Measurements from ENCODE around the gene IL31RA. TPM values are rescaled to one million over a fixed set of nuclear protein-coding genes. Genes with fewer than 3 reads are reported as not detected.
A peak's percentile ranks its signal among the peaks of the same experiment; 100 is the strongest.

IL31RA gene
- total RNA-seq, 4 donors from 2014 or later = 0.07 TPM; not detected in 3

DNA sequence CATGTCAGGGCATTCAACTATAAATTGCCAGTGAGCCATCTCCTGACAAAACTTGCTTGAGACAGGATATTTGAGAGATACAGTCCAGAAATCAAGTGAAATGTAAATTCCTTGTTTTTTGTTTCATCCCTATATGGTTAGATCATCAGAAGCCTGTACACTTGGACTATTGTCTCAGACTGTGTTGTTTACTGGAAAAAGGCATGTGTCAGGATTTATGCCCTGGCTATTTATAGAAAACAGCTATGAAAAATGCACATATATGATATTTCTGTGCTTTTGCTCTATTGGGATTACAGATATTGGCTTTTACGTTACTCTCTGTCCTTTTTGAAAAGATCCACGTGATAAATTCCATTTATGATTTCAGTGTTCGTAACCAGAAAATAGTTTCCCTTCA, 44.2 kb downstream of the IL31RA start:
- TF ChIP-seq, protein P1, sequence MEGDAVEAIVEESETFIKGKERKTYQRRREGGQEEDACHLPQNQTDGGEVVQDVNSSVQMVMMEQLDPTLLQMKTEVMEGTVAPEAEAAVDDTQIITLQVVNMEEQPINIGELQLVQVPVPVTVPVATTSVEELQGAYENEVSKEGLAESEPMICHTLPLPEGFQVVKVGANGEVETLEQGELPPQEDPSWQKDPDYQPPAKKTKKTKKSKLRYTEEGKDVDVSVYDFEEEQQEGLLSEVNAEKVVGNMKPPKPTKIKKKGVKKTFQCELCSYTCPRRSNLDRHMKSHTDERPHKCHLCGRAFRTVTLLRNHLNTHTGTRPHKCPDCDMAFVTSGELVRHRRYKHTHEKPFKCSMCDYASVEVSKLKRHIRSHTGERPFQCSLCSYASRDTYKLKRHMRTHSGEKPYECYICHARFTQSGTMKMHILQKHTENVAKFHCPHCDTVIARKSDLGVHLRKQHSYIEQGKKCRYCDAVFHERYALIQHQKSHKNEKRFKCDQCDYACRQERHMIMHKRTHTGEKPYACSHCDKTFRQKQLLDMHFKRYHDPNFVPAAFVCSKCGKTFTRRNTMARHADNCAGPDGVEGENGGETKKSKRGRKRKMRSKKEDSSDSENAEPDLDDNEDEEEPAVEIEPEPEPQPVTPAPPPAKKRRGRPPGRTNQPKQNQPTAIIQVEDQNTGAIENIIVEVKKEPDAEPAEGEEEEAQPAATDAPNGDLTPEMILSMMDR (IDR thresholded peaks at IDR 0.05) = no peak
- TF ChIP-seq POLR2A (IDR thresholded peaks at IDR 0.05) = no peak
- no peaks in the 10 kb centered on the region for H3K9me3 ChIP-seq
- H3K27ac ChIP-seq = no peak overlapping the region
- DNase-seq = no peak
- H3K4me1 ChIP-seq = no peaks in the 10 kb centered on the region
- intact Hi-C loops (cut with DNase I; ENCODE audit: low total_unique reads) = no loop called here
- H3K27me3 ChIP-seq = no peaks in the 10 kb centered on the region
- no peak overlapping the region for H3K4me3 ChIP-seq
- H3K36me3 ChIP-seq = no peaks in the 10 kb centered on the region

DNA sequence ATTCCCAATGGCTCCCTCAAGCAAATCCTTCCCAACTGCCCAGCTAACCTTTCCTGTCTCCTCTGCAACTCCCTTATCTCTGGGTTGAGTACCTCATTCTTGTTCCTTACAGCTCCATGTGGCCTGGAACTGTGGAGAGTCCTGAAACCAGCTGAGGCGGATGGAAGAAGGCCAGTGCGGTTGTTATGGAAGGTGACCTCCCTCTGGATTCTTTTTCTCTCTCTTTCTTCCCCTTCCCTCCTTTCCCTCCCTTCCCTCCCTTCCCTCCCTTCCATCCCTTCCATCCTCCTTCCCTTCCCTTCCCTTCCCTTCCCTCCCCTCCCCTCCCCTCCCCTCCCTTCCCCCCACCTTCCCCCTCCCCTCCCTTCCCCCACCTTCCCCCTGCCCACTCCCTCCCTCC, 45.1 kb downstream of the IL31RA start:
- no peaks in the 10 kb centered on the region for H3K4me1 ChIP-seq
- H3K4me3 ChIP-seq = no peak overlapping the region
- H3K27ac ChIP-seq = no peak overlapping the region
- H3K27me3 ChIP-seq = no peaks in the 10 kb centered on the region
- no peaks in the 10 kb centered on the region for H3K9me3 ChIP-seq
- TF ChIP-seq, protein P1 (IDR thresholded peaks at IDR 0.05) = no peak
- no peak for TF ChIP-seq POLR2A (IDR thresholded peaks at IDR 0.05)
- intact Hi-C loops (cut with DNase I; ENCODE audit: low total_unique reads) = no loop called here
- DNase-seq = no peak
- H3K36me3 ChIP-seq = no peaks in the 10 kb centered on the region

DNA sequence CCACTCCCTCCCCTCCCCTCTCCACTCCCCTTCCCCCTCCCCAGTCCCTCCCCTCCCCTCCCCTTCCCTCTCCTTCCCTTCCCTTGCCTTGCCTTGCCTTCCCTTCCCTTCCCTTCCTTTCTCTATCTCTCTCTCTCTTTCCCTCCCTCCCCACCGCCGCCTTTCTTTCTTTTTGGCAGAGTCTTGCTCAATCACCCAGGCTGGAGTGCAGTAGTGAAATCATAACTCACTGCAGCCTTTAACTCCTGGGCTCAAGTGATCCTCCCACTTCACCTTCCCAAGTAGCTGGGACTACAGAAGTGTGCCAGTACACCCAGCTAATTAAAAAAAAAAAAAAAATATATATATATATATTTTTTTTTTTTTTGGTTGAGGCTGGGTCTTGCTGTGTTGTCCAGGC, 45.5 kb downstream of the IL31RA start:
- Histone ChIP-seq H3K27me3 (no peaks in the 10 kb centered on the region), H3K4me3 (no peak overlapping the region), H3K36me3 (no peaks in the 10 kb centered on the region), H3K4me1 (no peaks in the 10 kb centered on the region), H3K9me3 (no peaks in the 10 kb centered on the region), H3K27ac (no peak overlapping the region)
- TF ChIP-seq, protein P1 (IDR thresholded peaks at IDR 0.05) = no peak
- TF ChIP-seq POLR2A (IDR thresholded peaks at IDR 0.05) = no peak
- intact Hi-C loops (cut with DNase I; ENCODE audit: low total_unique reads) = no loop called here
- DNase-seq = no peak

DNA sequence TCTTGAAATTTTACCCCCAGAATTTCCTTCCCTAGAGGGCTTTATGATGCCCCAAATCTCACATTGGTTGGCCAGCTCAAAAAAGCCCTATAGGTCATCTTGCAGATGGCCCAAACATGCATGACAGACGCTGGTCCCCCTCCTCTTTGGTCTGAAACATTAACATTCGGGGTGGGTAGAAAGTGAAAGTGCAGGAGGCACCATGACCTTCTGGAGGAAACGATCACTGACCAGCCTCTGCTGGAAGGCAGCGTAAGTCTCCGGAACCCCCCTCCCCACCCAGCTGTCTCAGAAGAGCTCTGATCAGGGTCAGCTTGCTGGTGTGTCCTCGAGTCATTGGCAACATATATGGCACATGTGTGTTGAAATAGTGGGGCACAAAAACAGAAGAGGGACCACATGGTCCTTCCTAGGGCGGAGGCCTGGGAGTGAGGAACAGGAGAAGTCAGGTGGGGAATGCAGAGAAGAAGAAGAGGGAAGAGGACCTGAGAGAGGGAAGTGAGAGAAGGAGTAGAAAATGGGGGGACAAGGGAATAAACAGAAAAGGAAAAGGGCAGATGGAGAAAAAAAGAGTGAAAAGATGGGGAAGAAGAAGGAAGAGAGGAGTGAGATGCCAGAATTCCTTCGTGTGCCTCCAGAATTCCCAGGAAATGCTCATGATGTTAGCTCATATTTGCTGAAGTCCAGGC, 46.2 kb downstream of the IL31RA start:
- TF ChIP-seq, protein P1 (IDR thresholded peaks at IDR 0.05) = no peak
- TF ChIP-seq POLR2A (IDR thresholded peaks at IDR 0.05) = no peak
- no peak for DNase-seq
- no peaks in the 10 kb centered on the region for H3K9me3 ChIP-seq
- no peaks in the 10 kb centered on the region for H3K27me3 ChIP-seq
- H3K36me3 ChIP-seq = no peaks in the 10 kb centered on the region
- peak overlapping the region in 1 of 2 donors; percentile 11 for H3K4me3 ChIP-seq
- intact Hi-C loops (cut with DNase I; ENCODE audit: low total_unique reads) = no loop called here
- H3K27ac ChIP-seq = no peak overlapping the region
- H3K4me1 ChIP-seq = no peaks in the 10 kb centered on the region

DNA sequence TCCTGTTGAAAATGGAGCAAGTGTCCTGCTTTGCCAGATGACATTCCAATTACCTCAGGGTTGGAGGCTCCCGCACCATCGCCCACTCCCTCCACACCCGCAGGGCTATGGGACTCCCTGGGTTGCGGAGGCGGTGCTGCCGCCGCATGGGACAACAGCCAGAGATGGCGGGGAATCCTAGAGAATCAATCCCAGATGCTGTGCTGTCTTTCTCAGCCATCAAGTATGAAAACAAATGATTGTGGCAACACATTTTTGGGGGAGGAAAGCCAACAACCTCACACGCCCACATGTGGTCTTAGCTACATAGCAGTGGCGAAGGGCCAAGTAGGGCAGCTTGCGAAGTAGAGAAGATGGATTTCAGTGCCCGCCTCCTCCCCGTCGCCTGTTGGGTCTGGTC, 46.7 kb downstream of the IL31RA start:
- TF ChIP-seq, protein P1 (IDR thresholded peaks at IDR 0.05) = no peak
- no peak for TF ChIP-seq POLR2A (IDR thresholded peaks at IDR 0.05)
- peak overlapping the region in 1 of 2 donors; percentile 11 for H3K4me3 ChIP-seq
- intact Hi-C loops (cut with DNase I; ENCODE audit: low total_unique reads) = no loop called here
- H3K27me3 ChIP-seq = no peaks in the 10 kb centered on the region
- peak; percentile 30 to 36 for DNase-seq
- no peaks in the 10 kb centered on the region for H3K4me1 ChIP-seq
- no peaks in the 10 kb centered on the region for H3K36me3 ChIP-seq
- H3K9me3 ChIP-seq = no peaks in the 10 kb centered on the region
- no peak overlapping the region for H3K27ac ChIP-seq

Measured in uterus (tissue), 4 donors.